NCI-H526 (cell line): ENCODE results near the gene RAB2B.

Experiments used
- DNase-seq, 2 experiments: peaks; one replicate each; lab custom pipeline; 2025; lab: John Stamatoyannopoulos, UW

RAB2B gene

DNA sequence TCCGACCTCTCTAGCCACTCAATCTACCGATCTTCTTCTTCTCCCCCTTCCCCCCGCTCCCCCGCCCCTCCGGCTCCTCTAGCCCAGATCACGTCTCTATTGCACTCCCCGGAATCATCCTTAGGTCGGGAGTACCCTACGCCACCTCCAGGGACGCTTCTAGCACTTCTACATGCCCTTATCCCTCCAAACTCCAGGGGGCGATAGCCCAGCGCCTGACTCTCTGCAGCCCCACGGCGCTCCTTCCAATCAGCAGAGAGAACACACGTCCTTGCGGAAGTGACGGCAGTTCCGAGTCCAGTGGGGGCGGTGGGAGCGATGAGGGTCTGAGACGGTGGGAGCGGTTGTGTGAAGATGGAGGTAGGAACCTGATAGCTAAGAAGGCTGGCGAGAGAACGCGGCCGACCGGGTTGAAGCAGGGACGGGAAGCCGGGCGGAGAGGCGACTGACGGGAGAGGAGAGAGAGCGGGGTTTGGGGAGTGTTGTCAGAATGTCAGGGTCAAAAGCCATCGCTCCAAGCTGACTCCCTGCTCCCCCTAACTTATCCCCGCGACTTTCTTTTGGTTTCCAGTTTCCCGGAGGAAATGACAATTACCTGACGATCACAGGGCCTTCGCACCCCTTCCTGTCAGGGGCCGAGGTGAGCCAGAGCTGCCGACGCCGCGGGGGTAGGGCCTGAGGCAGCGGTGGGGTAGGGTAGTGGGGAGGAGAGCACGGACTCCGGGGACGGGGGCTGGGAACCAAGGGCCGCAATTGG, at the start of gene RAB2B, which contains the start of gene TOX4:
RAB2B (minus strand) TSS at position 35 of the 757 bp plus-strand sequence. CDS start 87 bp downstream, outside the sequence.
TOX4 (plus strand) TSS at position 271 of the 757 bp plus-strand sequence; CDS start at position 355, 84 bp downstream.
- DNase-seq, result peak; percentile 98 to 99

DNA sequence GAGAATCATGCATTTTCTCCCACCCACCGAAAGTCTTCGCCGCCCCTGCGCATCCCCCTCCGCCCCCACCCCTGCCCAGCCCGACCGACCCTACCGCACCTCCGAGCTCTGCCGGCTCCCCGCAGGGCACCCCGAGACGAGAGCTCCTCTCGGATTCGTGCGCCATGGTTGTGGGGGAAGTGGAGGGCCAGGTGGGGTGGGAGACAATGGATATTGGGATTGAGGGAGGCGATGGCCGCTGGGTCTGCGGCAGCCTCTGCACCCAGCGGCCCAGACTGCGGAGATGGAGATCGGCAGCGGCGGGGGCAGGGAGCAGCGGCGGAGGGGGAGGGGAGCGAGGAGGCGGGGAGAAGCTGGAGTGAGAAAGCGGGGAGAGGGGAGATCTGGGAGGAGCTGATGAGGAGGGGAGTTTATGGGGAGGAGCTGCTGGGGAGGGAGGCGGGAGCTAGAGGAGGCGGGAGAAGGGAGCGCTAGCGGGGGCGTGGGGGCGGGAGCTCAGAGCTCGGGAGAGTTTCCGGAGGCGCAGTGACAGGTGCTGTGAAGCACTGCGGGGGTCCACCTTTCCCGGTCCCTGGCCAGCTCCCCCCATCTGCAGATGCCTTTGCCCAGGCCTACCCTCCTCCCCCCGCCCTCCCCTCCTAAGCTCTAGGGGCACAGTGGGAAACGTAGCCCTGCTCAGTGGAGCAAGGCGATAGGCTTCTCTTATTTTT, 49.4 kb upstream of the RAB2B start, which contains the start of gene SALL2:
SALL2 (minus strand) TSS at position 385 of the 710 bp plus-strand sequence; CDS start at position 166, 219 bp downstream.
- peak; percentile 84 to 95 for DNase-seq

DNA sequence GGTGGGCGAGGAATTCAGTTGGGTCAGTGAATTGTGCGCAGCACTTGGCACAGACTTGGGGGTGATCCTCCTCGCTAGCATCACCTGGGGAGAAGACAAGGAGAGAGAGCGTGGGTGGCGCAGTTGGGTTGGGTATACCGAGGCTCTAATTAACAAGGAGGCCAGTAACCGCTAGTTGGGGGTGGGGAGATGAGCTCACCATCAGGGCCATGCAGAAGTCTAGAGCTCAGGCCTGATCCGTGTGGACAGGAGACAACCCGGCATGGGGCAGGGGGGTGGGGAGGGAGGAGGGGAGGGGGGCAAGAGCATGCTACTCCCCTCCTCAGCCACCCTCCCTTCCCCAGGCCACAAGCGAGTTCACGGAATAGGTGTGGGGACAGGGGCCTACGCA, 48.8 kb upstream of the RAB2B start:
- DNase-seq, result peak; percentile 19 to 63

DNA sequence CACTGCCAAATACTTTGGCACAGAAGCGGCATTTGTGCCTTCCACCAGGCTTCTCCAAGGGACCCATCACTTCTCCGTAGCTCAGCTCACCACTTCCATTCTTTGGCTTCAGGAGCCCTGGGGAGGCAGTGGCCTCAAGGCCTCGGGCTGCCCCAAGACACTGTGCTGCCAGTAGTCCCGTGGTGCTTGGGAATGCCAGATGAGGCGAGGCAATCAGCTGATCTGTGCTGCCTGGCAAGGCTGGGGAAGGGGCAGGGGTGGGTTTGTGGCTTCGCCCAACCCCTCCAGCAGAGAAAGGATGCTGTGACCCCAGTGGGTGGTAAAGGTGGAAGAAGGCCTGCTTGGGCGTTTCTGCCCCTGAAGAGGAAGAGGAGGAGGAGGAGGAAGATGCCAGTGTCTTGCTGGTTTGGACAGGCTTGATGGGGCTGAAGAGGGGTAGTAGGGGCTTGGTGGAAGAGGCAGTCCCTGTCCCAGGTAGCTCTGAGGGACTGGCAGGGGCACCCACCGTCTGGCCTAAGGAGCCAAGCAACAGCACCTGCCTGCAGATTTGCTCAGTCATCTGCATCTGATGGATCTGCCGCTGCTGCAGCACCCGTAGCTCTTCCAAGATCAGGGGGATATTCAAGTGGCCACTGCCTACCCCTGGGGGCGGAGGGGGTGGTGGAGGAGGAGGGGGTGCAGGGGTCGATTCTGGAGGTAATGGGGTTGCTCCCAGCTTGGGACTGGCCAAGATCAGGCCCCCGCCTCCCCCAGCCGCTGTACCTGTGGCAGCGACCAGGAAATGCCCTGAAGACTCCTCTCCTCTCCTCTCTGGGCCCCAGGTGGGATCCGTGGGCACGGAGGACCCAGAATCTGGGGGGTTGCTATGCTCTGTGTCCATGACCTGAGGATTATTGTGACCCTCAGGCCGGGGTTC, 48.1 kb upstream of the RAB2B start:
- peak in 1 of 2 experiments; percentile 31 for DNase-seq

DNA sequence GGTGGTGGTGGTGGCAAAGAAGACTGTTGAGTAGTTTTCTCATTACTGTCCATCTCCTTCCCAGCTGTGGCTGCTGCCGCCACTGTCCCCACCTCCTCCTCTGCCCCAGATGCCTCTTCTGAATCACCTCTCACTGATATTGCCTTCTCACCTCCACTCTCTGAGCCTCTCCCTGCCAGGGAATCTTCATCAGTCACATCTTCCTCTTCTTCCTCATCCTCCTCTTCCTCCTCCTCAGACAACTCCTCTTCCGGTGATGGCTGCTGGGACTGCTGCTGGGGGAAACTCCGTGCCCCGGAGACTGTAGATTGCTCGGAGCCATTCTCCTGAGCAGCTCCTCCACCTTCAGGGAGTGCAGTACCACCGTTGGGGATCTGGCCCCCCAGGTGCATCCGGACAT, 46.4 kb upstream of the RAB2B start:
- DNase-seq, result no peak

DNA sequence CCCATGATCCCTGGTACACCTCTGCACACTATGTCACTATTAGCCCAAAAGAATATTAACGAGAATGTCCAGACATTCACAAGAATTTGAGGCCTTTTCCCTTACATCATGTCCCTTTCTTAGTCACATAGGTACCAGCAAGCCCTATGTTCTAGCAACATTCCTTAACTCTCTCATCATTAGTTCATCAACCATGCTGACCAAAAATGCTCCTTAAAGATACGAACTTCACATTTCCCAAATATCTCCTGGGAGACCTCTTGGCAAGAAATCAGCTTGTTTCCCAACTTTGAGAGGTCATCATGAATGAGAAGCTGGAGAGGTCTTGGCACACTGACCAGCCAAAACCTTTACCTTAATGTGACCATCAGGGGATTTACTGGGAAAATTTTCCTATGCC, 44.7 kb upstream of the RAB2B start:
- DNase-seq, result no peak

DNA sequence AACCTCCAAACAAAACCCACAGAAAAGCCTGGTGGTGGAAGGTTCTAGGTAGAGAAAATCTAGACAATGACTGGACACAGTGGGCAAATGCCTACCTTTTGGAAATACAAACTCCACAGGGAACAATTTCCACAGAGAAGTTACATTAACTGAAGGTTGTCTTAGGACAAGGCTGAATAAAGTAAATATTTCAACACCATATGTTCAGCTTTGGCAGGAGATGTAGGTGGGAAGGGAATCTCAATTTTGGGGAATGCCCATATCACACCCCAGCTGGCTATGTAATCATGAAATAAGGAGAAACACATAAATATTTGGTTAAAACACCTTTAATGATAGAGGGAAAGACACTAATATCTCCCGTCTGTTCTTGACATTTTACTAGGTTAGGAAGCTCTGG, 44.0 kb upstream of the RAB2B start:
- no peak for DNase-seq

DNA sequence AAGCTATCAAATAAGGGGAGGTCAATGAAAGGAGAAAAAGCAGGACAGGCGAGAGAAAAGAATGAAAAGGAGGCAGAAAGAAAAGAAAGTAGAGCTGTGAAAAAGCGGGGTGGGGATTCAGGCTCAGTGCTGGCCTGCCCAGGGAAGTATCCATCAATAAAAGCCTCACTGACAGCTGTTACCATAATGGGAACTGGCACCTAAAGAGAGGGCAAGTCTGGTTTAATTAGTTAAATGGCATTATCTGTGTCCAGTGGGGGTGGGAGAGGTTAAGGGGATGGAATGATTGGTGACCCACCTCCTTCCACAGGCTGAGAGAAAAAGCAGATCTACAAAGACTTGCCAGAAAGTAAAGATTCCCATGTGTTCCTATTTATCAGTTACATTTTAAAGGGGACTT, 42.0 kb upstream of the RAB2B start:
- DNase-seq, result no peak

DNA sequence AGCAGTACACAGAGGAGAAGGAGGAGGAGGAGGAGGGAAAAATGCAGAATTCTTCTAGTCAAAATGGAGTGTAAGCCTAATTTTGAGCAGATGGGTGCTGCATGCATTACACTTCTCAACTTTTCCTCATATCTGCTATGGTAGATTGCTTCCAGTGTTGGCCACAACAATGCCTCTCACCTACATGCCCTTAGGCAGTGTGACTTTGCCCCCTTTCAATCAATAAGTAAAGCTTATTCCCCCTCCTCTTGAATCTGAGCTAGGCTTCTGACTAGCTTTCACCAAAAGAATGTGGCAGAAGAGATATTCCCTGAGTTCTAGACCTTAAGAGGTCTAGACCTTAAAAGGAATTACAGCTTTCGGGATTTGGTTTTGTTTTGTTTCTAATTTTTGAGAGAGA, 37.6 kb upstream of the RAB2B start:
- DNase-seq, result no peak

DNA sequence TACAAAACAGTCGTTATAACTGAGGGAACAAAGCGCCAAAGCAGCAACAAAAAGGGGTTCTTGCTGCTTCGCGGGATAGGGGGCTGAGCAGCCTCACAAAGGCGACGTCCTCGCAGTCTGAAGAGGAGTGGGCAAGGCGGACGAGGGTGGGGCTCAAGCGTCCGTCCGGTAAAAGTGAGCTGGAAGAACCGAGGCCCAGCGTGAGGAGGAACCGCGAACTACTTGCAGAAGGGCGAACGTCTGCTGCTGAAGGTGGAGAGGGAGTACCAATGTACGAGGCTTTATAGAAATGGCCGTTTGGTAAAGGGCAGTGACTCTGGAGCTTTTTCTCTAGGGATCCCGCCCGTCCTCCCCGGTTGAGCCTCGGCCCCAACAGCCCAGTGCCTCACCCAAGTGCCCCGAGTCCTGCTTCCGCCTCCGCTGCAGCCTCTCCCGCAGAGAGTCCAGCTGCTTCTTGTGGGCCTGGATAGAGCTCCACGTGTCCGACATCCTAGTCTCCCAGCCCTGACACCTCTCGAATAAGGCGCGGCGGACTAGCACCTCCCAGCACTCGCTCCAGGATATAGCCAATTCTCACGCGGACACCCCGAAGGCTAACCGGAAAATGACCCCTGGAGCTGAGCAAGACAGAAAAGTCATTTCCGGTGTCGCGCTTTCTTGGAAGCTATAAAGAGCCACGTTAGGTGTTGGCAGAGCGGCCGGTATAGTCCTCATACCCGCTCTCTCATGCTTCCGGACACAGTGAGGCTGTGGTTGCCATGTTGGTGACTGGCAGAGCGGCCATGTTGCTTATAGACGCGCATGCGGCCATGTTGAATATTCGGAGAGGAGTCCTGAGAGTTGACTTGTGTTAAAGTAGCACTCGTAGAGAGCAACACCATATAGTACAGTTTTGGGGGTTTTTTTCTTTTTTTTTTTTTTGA, 34.2 kb upstream of the RAB2B start, which contains the start of gene METTL3:
METTL3 (minus strand) TSS at position 606 of the 923 bp plus-strand sequence; CDS start at position 489, 117 bp downstream.
- peak; percentile 98 for DNase-seq

DNA sequence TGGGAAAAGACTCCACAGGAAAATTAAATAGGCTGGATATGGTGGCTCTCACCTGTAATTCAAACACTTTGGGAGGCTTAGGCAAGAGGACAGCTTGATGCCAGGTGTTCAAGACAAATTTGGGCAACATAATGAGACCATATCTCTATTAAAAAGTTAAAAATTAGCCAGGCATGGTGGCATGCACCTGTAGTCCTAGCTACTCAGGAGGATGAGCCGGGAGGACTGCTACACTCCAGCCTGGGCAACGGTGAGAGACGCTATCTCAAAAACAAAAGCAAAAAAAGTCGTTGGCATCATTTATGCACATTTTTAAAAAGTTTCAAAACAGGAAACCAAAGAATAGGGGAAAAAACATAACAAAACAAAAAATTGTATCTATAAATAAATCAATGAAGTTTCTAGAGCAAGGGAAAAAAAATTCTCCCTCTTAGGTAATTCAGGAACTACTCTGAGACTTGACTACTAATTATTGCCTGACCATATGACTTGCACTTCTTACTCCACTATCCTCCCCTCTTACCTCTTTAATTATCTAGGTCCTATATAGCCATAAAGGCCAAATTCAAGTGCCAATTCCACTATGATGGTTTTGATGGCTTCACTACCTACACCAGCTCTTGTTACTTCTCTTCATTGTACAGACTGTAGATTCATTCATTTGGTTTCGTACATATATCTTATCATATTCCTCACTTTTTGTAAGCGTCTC, 32.8 kb upstream of the RAB2B start:
- DNase-seq, result no peak

DNA sequence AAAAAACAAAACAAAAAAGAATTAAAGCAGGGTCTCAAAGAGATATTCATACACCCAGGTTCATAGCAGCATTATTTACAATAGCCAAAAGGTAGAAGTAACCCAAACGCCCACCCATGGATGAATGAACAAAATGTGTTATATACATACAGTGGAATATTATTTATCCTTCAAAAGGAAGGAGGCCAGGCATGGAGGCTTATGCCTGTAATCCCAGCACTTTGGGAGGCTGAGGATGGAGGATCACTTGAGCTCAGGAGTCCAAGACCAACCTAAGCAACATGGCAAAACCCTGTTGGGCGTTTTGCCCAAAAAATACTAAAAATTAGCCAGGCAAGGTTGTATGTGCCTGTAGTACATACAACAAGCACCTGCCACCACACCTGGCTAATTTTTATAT, 29.8 kb upstream of the RAB2B start:
- no peak for DNase-seq

DNA sequence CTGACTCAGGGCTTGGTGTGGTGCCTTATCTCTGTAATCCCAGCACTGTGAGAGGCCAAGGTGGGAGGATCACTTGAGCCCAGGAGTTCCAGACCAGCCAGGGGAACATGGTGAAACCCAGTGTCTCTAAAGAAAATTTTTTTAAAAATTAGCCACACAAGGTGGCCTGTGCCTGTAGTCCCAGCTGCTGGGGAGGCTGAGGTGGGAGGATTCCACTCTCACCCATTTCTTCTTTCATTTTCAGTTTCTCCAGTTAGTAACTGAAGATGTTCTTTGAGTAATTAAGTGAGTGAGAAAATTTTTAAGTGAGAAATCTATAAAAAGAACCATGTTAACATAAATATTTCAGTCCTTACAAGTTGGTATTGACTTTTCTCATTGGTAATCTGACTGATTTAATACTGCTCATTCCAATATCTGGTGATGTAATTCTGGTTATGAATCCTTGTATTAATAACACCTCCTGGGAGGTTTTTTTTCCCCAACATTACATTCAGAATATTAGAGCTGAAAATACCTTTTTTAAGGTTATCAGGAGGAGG, 28.3 kb upstream of the RAB2B start:
- DNase-seq, result no peak

DNA sequence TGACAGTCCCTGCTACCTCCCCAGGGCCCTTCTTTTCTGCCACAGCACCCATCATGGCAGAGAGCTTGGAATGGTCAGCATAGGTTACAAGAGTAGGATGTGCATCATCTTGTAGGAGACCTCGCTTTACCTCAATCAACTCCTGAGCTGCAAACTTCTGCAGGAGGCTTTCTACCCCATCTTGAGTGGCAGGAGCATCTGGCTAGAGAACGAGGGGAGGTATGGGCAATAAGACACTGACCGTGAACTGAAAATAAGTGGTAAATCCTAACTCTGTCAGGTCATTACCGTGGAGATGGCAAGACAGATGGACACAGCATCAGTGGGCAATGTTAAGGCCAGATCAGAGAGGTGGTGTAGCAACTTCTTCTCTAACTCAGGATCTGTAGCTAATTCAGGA, 26.6 kb upstream of the RAB2B start:
- no peak for DNase-seq

DNA sequence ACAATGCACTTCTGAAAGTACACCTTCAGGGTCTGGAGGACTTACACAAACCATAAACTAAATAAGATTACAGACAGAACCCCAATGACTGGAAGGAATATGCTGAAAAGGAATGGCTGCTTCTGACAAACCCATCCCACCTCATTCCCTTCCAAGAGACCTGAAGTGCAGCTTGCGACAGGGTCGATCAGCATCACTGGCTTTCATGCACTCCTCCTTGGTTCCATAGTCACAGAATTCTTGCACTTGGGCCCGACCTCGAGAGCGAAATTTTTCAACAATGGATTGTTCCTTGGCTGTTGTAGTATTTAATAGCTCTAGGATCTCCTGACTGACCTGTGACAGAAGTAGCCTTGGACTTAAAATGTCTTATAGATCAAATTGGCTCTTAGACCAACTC, 24.8 kb upstream of the RAB2B start:
- DNase-seq, result no peak

DNA sequence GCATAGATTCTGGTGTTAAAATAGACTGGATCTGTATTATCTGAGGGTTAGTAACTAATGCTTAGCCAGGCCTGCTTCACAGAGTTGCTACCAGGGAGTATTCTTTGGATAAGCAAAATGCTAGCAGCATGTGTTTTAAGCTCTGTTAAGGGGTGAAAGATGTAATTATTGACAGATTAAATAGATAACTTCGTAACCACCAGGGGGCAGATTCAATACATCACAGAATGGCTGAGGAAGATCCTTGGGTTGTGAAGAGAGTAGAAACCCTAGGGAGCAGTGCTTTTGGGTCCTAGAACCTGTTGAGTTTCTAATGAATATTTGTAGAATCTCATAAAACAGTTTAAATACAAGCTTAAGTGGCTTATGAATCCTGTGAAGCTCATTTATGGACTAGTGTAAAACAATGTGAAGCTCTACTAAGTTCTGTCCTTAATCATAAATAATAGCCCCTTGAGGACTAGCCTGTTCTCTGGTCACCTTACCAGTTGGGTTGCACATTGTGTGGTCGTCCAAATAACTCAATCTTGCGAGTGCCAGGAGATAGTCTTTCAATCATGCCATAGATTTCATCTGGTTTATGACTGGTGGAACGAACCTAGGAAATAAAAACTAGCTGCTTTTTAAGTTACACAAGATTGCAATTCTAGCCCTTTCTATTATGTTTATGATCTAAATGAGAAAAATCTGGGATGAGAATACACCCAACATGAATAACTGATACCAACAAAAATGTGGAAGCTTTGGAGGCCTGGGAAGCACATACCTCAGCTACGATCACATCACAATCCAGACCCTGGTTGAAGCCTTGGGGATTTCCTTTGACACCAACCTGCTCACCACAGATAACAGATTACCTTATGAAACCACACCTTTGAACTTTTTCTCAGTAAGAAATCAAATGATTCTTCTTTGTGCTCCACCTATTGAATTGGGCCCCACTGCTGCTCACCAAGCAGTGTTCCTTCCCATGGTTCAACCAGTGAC, 22.1 kb upstream of the RAB2B start:
- peak; percentile 34 to 80 for DNase-seq

DNA sequence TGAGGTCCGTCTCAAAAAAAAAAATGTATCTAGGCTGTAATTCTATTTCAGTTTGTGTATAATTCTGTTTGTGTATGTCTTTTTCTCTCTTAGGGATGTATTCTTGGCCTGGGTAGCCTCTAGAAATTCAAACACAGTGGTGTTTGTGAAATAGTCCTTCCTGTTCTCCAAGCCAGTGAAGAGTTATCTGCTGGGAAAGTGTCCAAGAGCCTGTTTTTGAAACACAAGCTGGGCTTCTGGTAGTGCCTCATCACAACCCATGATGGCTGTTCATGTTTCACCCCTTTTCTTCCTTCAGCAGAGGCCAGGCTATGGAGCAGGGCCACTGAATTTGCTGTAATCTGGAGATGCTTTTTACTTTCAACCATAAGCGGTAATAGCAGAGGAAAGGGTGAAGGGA, 19.7 kb upstream of the RAB2B start:
- DNase-seq, result no peak

DNA sequence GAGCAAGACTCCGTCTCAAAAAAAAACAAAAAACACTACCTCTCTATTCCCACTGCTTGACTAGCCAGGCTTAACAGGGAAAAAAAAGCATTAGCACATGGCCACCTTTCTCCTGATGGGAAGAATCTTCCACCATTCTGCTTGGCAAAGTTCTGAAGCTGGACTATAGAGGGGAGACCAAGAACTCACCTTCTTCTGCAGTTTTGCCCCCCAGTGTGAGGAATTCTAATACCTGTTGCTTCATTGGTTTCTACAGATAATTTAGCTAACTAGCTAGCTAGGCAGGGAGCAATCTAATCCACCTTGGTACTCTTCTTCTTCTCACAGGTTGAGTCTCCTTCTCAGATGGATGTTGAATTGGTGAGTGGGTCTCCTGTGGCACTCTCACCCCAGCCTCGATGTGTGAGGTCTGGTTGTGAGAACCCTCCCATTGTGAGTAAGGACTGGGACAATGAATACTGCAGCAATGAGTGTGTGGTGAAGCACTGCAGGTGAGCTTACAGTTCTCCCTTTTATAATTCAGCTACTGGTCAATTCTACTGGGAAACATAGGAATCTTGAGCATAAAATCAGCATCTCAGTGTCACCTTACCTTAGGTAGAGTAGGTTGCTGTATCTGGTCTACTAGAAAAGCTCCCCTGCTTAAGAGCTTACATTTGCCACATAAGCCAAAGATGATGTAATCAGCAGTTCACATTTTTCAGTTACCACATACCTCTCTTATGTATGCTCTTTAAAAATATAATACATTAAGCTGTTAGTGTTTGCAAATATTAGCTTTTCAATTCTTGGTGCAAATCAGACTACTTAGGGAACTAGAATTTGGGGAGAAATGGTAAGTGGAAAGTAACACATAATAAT, 18.4 kb upstream of the RAB2B start:
- no peak for DNase-seq
